Activated T-helper 1 cell treated with Interleukin-2 at 50 U/mL for 16 hours (primary cell): ENCODE results near the gene CLCN5.
"Not testable (repeated sequence)": the region's sequence is repeated elsewhere in the genome, so short reads cannot be mapped to it uniquely, and the experiment has no call there.

Experiments
- DNase-seq: peaks from one replicate; pipeline ENCODE4 v3.0.0-alpha.2; 2020; ENCODE audit warnings: low read depth

Gene CLCN5

DNA sequence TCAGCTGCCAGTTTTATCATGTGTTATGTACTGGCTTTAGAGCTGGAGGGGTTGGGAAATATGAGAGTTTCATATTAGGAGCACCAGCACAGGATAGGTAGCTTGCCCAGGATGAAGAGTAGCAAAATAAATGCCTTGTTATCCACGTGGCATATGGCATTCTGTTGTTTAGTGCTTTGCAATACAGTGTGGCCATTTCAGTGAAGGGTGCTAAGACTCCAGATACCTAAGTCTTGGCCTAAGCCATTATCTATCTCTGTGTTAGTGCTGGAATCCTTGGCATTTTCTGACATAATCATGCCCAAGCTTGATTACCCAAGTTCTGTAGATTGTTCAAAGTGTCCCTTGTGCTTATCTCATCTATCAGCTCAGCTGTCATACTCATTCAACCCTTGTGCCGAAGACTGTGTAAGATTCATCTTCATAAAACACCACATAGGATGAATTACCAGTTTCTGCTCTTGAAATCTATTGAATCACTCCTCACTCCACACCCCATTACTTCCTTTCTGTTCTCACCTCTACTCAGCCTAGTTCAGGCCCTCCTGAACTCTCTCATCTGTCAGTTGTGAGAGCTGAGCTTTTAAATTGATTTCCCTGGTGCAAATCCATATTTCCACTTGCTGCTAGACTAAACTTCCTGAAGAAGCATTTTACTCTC lies 73.5 kb downstream of the CLCN5 start:
- no peak for DNase-seq

DNA sequence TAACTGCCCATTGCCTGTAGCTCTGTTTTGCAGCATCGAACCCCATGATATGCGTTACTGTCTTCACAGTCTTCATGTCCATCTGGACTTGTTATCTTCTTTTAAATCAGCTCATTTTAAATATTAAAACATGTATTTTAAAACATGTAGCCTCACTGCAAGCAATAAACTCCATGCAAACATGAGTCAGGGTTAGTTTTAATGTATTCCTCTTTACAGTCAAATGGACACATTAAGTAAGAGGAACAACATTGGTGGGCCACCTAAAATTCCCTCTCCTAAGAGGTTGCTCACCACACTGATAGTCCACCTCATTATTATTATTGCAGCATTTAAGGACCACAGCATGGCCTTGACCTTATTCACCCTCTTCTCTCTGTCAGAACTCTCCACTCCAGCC lies 74.1 kb downstream of the CLCN5 start:
- DNase-seq = no peak

DNA sequence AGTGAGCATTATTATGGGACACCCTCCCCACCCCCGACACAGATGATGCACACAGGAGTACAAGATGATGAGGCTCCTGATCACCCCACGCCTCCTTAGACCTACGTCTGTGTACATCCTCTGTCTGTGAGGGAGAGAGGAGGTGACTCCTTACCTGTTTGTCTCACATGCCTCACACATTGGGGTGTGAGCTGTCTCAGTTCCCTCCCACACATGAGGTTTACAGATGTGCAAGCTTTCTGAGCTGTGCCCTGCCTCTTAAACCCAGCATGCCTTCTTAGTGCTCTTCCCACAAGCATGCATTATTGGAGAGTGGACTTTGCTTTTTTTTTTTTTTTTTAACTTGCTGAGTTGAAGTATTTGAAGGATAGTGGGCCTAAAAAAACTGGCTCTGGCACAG lies 76.7 kb downstream of the CLCN5 start:
- no peak for DNase-seq

DNA sequence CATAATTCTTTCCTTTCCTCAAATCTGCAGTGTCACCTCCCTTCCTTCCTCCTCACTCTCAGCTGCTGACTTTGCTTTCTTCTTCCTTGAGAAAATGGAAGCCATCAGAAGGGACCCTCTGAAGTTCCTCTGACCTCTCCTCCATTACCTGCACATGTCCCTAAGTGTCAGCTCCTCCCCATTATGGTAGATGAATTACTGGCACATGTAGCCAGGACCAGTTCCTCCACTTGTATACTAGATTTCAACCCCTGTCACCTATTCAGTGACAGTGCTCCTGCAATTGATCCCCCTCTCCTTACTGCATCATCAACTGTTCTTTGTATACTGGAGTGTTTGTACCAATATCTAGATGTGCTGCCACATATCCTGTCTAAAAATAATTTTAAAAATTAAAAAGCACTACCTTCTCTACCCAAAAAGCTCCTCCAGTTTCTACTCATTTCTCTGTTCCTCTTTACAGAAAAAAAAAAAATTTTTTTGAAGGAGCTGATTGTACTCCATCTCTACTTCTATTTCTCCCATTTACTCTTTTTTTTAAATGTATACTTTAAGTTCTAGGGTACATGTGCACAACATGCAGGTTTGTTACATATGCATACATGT lies 78.6 kb downstream of the CLCN5 start:
- DNase-seq = no peak

DNA sequence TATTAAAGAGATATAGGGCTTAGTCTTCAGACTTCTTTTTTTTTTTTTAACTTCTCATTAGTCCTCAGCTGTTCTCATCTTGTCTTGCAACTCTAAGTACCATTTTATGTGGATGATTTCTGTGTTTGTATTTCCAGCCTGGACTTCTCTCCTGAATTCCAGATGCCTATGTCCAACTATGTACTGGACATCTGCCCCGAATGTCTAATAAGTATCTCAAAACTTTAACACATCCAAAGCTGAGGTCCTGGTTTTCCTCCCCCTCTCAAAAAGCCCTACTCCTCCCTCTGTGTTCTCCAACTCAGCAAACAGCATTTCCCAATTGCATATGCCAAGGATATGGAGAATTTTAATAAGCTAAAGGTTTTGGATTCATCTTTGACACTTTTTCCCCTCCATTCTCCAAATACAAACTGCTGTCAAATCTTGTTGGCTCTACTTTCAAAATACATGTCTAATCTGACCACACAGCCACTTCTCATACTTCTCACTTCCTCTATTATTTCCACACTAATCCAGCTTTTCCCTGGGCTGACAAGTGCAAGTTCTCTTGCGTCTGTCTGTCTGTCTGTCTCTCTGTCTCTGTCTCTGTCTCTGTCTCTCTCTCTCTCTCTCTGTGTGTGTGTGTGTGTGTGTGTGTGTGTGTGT lies 79.8 kb downstream of the CLCN5 start:
- no peak for DNase-seq

DNA sequence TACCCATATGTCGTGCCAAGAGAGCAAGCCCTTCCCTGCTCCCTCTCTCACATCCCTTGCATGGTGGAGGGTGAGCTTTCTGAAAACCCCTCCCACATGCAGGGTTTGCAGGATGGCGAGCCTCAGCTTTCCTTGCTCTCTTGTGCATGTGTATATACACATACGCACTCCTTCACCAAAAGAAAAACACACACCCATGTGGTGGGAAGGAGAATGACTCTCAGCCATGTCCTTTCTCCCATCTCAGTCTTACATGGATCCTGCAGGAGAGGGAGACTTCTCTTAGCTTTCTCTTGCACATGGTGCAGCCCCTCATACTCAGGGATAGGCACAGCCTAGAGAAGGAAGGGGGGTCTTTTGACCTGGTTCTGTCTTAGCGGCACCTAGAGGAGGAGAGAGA lies 81.1 kb downstream of the CLCN5 start:
- no peak for DNase-seq

DNA sequence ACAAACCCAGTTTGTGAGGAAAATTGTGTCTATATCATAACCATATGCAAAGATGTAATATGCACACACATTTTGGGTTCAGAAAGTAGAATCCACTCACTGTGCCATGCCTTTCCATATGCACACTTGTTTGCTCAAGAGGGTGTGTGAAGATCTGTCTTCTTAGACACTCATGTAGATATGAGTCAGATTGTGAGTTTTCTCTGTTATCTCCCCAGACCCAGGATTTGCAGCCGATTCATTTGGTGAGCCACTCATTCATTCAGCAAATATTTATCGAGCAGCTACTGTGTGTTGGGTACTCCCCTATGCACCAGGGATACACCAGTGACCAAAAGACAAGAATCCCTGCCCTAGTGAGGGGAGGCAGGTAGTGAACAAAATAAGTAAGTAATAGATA lies 81.5 kb downstream of the CLCN5 start:
- DNase-seq = no peak

DNA sequence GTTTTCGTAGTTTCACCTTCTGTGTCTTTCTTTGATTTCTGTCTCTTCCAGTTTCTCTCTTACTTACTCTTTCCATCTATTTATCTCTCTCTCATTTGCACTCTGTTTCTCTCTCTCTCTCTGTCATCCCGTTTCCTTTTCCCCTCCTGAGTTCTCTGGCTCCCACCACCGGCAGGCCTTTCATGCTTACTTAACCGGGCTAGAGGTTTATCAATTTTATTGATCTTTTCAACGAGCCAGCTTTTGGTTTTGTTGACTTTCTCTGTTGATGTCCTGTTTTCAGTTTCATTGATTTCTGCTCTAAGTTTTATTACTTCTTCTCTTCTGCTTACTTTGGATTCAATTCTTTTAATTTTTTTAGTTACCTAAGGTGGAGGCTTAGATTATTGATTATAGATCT lies 103.2 kb downstream of the CLCN5 start:
- DNase-seq = not testable (repeated sequence)

DNA sequence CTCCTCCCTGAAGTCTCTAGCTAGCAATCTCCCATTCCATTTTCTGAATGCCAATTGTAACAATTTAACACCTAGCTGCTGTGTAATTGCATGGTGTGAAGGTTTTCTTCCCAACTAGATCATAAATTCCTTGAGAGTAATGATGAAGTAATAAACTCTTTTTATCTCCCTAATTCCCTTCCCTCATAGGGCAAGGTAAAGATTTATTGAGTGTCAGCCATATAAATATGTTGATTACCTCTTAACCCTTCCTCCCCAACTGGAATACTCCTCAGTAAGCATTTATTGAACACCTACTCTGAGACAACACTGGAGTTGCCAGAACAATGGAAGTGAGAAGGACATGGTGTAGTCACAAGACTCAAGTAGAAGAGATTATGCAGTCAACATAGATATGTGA lies 112.7 kb downstream of the CLCN5 start:
- DNase-seq = no peak

DNA sequence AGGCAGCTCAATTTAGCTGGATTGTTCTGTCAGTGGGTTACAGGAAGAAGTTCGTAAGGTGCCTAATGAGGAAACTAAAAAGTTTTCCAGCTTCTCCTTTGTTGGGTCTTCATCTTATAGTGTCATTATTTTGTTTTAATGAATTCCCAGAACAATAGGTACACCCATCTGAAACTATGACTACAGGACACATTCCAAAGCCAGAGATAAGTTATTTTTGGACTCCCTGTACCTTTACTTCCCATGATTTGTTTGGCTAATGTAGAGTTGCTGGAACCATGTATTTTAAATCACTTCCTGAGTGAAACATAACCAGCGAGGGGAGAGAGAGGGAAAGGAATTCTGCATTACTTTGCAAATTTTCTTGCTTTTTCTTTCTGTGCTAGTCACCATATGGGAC lies 114.0 kb downstream of the CLCN5 start:
- DNase-seq = no peak

DNA sequence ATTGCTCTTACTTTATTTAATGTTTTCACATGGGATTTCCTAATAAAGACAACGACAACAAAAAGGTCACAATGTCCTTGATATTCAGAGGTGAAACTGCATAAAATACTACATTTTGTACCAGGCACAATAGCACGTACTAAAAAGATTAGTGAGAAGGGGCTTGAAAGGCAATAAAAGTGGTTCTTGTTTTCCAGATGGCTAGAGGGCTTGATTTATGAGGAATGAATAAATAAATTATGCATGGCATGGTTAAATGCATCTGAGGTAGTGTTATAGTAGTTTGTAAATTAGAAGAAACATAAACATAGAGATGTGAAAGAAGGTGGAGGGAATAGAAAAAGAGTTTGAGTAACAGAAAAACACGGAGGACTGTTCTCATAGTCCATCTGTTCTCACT lies 123.4 kb downstream of the CLCN5 start:
- DNase-seq = no peak

DNA sequence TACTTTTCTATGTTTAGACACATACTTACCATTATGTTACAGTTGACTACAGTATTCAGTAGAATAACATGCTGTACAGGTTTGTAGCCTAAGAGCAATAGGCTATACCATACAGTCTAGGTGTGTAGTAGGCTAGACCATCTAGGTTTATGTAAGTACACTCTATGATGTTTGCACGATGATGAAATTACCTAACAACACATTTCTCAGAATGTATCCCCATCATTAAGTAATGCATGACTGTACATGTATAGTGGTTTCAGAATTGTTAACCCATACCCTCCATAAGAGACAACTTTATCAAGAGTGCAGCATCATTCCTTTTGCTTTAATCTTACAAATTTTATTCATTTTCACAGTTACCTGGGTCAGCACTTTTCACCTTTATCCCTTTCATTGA lies 126.8 kb downstream of the CLCN5 start:
- DNase-seq = no peak

DNA sequence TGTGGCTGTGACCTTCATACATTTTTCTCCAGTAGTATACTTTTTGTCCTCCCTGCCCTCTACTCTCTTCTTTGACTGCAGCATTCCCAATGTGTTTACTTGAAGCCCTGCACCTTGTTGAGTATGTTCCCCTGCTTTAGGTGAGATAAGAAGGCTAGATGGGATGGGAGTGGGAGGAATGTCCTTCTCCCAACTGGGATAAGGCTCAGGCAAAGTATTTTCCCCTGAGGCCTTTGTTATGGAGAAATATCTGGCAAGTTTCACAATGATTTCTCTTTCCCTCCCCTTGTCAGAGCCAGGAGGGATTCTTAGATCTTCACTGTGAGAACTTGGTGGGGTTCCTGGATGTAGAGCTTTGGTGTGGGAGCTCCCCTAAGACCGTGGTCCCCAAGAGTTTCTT lies 131.8 kb downstream of the CLCN5 start:
- no peak for DNase-seq

DNA sequence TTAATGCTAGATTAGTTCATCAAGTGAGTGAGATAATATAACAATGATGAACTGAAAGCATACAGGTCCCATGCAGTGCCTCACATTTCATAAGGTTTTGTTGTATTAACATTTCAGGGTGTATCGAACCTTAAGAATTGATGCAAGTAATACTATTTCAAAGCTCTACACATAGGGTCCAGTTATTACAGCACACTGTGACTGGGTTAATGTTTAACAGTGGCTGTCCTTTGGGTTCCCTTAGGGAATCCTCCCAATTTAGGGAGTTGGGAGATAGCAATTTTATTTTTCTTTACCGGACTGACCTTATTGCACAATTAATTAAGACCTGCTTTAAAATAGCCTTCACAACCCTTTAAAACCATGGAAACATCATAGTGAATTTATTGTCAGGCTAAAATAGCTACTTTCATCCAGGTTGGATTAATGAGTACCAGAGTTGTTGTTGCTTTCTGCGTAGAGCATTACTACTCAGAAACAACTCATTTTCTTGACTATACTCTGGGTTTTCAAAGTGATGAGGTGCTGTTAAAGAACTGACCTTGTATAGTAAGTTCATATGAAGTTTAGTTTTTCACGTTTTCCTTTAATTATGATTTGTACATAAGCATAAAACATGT lies 144.0 kb downstream of the CLCN5 start:
- DNase-seq = no peak

DNA sequence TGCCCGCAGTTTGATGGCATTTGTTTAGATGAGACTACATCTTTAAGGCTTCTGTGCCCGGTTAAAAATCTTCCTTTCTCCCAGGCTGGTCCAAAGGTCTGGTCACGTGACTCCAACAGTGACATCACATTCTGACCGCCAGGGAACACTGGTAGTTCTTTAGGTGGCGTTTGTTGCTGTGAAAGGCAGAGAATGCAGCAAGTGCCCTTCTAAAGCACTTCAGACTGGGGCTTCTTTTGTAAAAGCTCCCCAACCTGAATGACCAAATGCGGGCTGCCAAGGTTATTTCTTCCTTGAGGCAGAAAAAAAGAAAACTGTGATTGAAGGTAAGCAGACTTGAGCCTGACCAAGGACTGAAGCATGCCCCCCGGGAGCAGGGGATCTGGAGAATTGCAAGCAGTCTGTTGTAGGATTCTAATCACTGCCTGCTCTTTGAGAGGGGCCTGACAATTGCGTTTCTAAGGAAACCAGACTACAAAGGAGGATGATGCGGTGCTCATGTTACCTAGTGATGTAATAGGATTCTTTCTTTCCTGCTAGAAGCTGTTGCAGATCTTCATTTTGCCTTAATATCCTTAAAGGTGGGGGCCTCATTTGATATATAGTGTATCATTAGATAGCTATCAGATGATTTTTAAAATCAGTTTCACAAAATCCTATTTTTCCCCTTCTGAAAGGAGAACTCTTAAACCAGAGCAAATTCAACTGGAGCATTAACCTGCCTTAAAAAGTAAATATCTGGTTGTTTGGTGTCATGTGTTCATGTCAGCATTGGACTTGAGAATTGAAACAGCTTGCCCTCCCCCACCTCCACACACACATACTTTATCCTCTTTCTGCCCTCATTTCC lies 145.3 kb downstream of the CLCN5 start:
- DNase-seq = no peak

DNA sequence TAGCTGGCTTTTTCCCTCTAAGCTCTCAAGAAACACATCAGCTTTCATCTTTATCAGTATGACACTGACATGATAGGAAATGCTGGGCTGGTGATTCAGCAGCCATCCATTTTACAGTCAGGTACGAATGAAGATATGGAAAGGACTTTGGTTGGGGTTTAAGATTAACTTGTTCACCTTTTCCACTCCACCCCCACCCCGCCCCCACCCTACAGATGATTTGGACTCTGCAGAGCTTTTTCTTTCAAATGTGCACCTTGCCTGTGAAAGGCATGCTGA lies 145.8 kb downstream of the CLCN5 start:
- DNase-seq = no peak

DNA sequence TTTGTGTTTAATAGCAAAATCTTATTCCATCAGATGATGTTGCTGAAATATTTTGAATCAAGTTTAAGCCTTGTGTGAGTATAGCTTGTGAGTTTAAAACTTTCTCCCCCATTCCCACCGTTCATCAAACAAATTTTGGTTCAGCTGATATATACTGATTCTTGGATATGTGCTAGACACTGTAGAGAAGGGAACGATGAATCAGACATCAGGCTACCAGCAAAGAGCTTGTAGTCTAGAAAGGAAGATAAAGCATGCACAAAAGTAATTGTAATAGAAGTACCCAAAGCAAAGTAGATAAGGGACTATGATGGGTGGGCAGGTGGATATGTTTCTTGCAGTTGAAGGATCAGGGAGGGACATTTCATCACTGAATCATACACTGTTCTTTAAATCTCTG lies 146.5 kb downstream of the CLCN5 start:
- DNase-seq = no peak

DNA sequence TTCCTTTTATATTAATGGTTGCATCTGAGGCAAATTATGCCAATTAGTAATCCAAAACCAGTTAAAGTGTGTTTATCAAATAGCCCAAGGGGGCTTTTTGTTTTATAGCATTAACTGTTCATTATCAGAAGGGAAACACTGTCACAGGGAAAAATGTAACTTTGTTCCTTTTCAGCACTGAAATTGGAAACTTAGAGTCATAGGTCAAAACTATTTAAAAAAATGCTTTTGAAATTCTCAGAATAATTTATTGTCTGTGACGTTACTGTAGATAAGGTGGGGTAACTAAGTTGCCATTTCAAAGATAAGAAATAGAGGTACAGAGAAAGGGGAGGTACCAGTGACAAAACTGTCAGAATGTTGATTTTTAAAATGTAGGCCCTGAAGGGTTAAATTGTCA lies 149.1 kb downstream of the CLCN5 start:
- DNase-seq = no peak

DNA sequence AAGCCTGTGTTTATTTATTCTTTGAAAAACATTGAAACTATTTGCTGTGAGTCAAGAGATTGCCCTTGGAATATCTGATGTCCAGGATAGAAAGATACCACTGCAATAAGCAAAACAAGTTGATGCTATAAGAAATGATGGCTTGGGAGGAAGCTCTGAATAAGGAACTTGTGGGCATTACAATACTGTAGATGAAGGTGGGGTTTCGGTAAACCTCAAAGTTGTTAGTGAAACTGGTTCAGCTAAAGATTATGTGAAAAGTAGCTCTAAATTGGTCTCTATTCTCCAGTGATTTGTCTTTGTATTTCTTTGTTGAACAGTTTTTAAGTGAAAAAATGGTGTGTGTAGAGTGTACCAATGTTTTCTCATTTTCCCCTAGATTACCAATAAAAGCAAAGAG lies 149.7 kb downstream of the CLCN5 start:
- no peak for DNase-seq

DNA sequence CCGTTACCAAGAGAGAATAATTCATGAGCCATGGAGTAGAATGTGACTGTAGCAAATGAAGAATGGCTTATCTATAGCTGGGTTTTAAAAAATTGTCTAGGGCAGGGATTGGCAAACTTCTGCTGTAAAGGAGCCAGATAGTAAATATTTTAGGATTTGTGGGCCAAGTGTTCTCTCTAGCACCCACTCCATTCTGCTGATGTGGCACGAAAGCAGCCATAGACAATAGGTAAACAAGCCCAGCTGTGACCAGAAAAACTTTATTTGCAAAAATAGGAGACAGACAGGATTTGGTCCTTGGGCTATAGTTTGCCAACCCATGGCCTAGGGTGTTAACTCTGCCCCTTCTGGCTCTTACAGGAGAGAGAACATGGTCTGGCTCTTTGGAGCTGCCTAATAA lies 151.2 kb downstream of the CLCN5 start:
- no peak for DNase-seq

DNA sequence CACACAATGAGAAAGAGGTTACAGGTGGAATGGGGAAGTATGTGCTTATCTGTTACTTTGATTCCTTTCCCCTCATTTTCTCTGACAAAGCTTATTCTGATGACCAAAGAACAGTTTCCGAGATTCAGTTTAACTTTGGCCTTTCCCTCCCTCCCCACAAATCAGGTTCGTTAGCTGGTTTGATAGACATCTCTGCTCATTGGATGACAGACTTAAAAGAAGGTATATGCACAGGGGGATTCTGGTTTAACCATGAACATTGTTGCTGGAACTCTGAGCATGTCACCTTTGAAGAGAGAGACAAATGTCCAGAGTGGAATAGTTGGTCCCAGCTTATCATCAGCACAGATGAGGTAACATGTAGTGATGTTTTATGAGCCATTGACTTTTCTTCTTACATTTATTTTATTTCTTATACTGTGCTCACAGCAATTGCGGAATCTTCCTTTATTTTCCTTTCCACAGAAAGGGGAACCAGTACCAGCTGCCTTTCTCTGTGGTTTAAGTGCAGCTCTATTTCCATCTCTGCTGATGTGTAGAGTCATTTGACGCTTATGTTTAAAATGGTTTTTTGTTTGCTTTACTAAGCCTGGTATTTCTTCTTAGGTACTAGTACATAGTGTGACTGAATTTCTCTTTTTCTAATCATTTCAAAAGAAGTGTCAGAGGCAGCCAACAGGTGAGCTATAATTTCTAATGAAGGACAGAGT lies 153.4 kb downstream of the CLCN5 start:
- DNase-seq = no peak

DNA sequence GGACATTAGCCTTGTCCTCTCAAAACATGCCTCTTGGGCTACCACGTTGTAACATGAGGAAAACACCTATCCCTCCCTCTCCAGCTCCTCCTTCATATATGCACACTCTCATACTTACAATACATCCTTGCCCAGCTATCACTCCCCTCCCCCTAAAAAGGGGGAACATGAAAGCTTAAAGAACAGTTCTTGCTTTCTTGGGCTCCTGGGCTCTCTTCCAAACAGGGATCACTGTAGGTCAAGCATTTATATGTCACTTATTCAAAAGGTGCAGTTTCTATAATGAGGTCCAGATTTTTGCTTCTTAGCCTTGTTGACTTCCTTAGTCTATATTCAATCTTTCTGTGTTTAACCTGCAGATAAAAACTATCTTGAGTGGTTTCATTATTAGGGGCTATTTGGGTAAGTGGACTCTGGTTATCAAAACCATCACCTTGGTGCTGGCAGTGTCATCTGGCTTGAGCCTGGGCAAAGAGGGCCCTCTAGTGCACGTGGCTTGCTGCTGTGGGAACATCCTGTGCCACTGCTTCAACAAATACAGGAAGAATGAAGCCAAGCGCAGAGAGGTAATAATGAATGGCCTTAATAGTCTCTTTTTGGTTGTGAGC lies 159.0 kb downstream of the CLCN5 start:
- no peak for DNase-seq
